Occipital lobe (tissue), 2 donors: ENCODE data around the gene CLK2. TPM values are rescaled to one million over a fixed set of nuclear protein-coding genes. Genes with fewer than 3 reads are reported as not detected.

Experiments
- DNase-seq: peaks from one replicate; lab custom pipeline; 2025; lab: John Stamatoyannopoulos, UW
- total RNA-seq: library from RNA; depleted of rRNA; stranded (reverse); fragments of >200 nt; gene quantifications from one replicate; pipeline ENCODE4 v1.2.3, GENCODE V29; 2014

The CLK2 gene
- 26.5 TPM for total RNA-seq

DNA sequence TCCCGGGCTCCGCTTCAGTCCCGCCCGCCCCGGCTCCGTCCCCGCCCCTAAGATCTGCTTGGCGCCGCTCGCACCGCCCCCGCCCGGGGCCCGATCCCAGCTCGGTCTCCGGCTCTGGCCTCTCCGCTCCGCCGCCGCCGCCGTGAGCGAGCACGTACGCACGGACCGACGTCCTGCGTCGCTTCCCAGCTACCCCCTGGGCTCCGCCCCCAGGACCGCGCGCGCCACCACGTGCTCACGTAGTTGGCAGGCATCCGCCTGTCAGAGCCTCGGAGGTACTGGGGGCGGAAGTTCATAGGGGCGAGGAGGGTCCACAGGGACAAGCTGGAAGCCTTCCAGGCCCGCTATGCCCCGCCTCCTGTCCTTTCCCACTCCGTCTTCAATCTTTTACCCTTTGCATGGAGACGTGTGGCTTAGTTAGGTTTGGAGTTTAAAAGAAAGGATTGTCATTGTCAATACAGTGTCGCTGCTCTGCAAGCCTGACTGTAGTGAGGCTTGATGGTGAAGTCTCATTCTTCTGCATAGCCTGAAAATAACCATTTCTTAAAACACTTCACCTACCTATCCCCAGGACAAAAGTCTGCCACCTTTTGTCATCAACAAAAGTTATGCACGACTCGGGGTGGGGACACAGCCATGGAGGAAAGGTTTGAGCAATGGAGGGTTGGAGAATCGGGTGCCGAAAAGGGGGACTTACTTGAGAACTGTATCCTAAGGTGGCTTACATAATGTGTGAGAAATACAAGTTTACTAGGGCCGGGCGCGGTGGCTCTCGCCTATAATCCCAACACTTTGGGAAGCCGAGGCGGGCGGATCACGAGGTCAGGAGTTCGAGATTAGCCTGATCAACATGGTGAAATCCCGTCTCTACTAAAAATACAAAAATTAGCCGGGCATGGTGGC, at the start of gene CLK2:
CLK2 (minus strand) TSS at position 162 of the 903 bp plus-strand sequence. CDS start 2,527 bp downstream, outside the sequence.
- DNase-seq: peak; percentile 91

GRCh38 chr1:155322571-155322952, 49.3 kb upstream of the CLK2 start:
- DNase-seq: no peak

- no peak for DNase-seq
These were observed 48.6 kb upstream of the CLK2 start for GRCh38 chr1:155321639-155322503.

GRCh38 chr1:155320661-155321617, 47.6 kb upstream of the CLK2 start, which contains the start of gene RUSC1:
TSS of gene RUSC1 (plus strand) at chr1:155320894. CDS start at chr1:155321774, 880 bp downstream.
- DNase-seq: peak; percentile 83

- DNase-seq: no peak
These were observed 46.9 kb upstream of the CLK2 start for GRCh38 chr1:155320252-155320651.

DNA sequence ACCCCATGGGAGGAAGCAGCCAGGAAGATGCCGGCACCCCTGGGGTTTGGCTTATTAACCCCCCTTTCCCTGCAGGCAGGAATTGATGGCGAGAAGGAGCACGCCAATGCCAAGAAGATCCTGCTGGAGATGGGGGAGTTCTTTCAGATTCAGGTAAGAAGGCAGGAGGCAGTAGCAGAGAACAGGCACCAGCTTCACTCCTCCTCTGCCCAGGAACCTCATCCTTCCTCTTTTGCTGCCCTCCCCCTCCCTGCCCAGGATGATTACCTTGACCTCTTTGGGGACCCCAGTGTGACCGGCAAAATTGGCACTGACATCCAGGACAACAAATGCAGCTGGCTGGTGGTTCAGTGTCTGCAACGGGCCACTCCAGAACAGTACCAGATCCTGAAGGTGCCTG, 46.2 kb upstream of the CLK2 start:
- no peak for DNase-seq

- DNase-seq: no peak
These were observed 44.8 kb upstream of the CLK2 start for GRCh38 chr1:155318082-155318481.

DNA sequence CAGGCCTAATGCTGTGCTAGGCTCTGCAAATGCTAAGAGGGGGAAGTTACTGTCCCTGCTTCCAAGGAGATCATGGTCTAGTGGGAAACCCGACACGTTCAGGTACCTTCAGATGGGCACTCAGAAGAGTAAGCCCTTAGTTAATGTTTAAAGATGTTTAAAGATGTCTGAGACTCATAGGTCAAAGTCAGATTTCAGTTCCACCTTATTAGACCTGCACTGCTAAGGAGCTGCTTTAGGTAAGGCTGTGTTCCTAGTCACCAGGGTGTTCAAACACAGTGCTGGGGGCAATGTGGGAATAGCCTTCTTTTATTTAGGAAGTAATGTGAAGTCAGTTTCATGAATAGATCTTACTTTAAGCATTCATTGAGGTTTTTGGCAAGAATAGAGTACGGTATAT, 43.6 kb upstream of the CLK2 start:
- DNase-seq: no peak

- DNase-seq: no peak
These were observed 40.0 kb upstream of the CLK2 start for GRCh38 chr1:155313261-155313660.

GRCh38 chr1:155309423-155310021, 36.2 kb upstream of the CLK2 start:
- DNase-seq: no peak

- peak; percentile 99 for DNase-seq
These were observed 35.5 kb upstream of the CLK2 start, which contains the start of gene FDPS for GRCh38 chr1:155308493-155309422. TSS of gene FDPS (plus strand) at chr1:155308866. CDS start at chr1:155309790, 924 bp downstream.

- no peak for DNase-seq
These were observed 34.0 kb upstream of the CLK2 start for GRCh38 chr1:155307247-155307740.

- DNase-seq: no peak
These were observed 32.6 kb upstream of the CLK2 start for GRCh38 chr1:155305881-155306391.

DNA sequence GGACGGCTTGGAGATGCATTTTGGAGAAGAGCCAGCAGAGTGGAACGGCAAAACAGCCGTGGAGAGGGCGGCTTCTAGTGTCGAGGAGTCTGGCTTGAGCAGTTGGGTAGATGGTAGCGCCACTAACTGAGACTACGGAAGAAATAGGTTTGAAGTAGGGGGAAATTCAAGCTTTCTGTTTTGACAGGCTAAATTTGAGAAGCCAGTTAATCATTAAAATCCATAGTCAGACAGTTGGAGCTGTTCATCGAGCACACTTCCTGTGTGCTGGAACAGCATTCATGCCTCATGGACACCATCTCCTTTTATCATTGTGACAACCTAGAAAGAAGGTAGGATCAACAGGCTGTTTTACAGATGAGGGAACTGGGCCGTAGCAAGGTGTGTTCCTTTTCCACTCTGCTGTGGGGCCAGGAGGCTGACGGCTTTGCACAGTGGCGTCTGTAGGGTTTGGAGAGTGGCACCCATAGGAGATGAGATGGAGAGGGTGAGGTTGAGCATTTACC, 31.3 kb upstream of the CLK2 start:
- DNase-seq: no peak

GRCh38 chr1:155301342-155301841, 28.1 kb upstream of the CLK2 start, which contains the start of gene PKLR:
TSS of gene PKLR (minus strand) at chr1:155301438. CDS start at chr1:155301395, 43 bp downstream.
- no peak for DNase-seq

GRCh38 chr1:155300553-155301329, 27.4 kb upstream of the CLK2 start:
- no peak for DNase-seq

DNA sequence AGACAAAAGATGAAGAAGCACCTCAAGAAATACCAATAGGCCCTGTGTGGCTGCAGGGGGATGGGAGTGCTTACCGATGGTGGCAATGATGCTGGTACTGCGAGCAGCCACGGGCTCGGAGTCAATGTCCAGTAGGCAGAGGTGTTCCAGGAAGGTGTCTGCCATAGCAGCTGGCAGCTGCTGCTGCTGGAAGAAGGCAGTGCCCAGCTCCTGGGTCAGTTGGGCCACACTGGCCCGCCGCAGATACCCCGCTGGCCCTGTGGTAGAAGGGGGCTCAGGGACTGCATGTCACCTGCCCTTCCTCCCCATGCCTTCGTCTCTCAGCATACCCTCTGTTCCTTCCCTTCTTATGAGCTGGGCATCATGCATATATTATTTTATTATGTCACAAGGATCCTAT, 26.7 kb upstream of the CLK2 start:
- no peak for DNase-seq

GRCh38 chr1:155297384-155297783, 24.1 kb upstream of the CLK2 start:
- DNase-seq: no peak
